Fibroblast of lung (primary cell): Measurements from ENCODE around the gene CSPG4. TPM values are rescaled to one million over a fixed set of nuclear protein-coding genes. Genes with fewer than 3 reads are reported as not detected.
A peak's percentile ranks its signal among the peaks of the same experiment; 100 is the strongest.

Experiments
- DNase-seq, 2 donors: peaks; one replicate each; pipeline versions ENCODE4 v3.0.0 to v3.0.0-alpha.2; 2010; ENCODE audit warnings: low read depth in 2 of 2
- H2AFZ ChIP-seq: 2 replicates; pipeline ENCODE4 v1.5.1; 2012; ENCODE audit warnings: low read length, control low read depth, inconsistent platforms
- H3K27ac ChIP-seq: 2 replicates; pipeline ENCODE4 v1.5.1; 2011; ENCODE audit warnings: low read length, control low read depth; ENCODE audit not compliant: insufficient read depth
- H3K27me3 ChIP-seq: 2 replicates; pipeline ENCODE4 v1.5.1; 2011; ENCODE audit warnings: mild to moderate bottlenecking, low read length; ENCODE audit not compliant: control insufficient read depth, insufficient read depth
- H3K36me3 ChIP-seq: 2 replicates; pipeline ENCODE4 v1.5.1; 2011; ENCODE audit warnings: low read length; ENCODE audit not compliant: control insufficient read depth, insufficient read depth
- H3K4me1 ChIP-seq: 2 replicates; pipeline ENCODE4 v1.5.1; 2011; ENCODE audit warnings: low read length; ENCODE audit not compliant: control insufficient read depth, insufficient read depth; ENCODE audit errors: extremely low read depth
- H3K4me2 ChIP-seq: 2 replicates; pipeline ENCODE4 v1.5.1; 2011; ENCODE audit warnings: low read length, control low read depth; ENCODE audit not compliant: insufficient read depth; ENCODE audit errors: extremely low read depth
- H3K4me3 ChIP-seq, 4 experiments: fragments of 200-600 bp in 1 of 4; sonication (generic) in 1 of 4; replicated peaks in 1 of 4; 2 replicates each; pipeline ENCODE4 v1.5.1; 2011 to 2016; ENCODE audit warnings: low read length in 4 of 4, low read depth in 3 of 4, mild to moderate bottlenecking in 3 of 4, control low read depth in 2 of 4, inconsistent platforms in 1 of 4, mixed read lengths in 1 of 4; ENCODE audit not compliant: insufficient read depth in 1 of 4; ENCODE audit errors: control extremely low read depth in 1 of 4
- H3K79me2 ChIP-seq: 2 replicates; pipeline ENCODE4 v1.5.1; 2012; ENCODE audit warnings: mild to moderate bottlenecking, low read length, inconsistent platforms; ENCODE audit not compliant: control insufficient read depth, insufficient read depth
- H3K9ac ChIP-seq: 2 replicates; pipeline ENCODE4 v1.5.1; 2011; ENCODE audit warnings: mild to moderate bottlenecking, low read length, control low read depth; ENCODE audit not compliant: insufficient read depth
- H3K9me3 ChIP-seq: 2 replicates; pipeline ENCODE4 v1.5.1; 2012; ENCODE audit warnings: low read depth, low read length; ENCODE audit not compliant: control insufficient read depth, insufficient read depth
- H4K20me1 ChIP-seq: 2 replicates; pipeline ENCODE4 v1.5.1; 2011; ENCODE audit warnings: low read length; ENCODE audit not compliant: control insufficient read depth, insufficient read depth; ENCODE audit errors: extremely low read depth
- EZH2 ChIP-seq: IDR thresholded peaks from 2 replicates; pipeline ENCODE4 v1.5.1; 2012; ENCODE audit warnings: low read length, control low read depth, mild to moderate bottlenecking; ENCODE audit errors: missing control alignments
- polyA plus RNA-seq, 2 donors: library from polyadenylated mRNA; depleted of rRNA in 1 of 2; stranded (reverse) in 1 of 2; unstranded in 1 of 2; fragments of >200 nt; gene quantifications; 2 replicates each; pipeline ENCODE4 v1.2.1, GENCODE V29; 2011 to 2012; ENCODE audit warnings: missing spikeins in 1 of 2
- total RNA-seq: library from RNA; depleted of rRNA; stranded (reverse); fragments of >200 nt; gene quantifications from 2 replicates; pipeline ENCODE4 v1.2.1, GENCODE V29; 2014
- TF ChIP-seq, protein P1 (sequence below), 2 donors: IDR thresholded peaks in 1 of 2; conservative IDR thresholded peaks in 1 of 2; 1 replicate in 1 of 2; 2 replicates in 1 of 2; pipeline ENCODE4 v1.5.1; 2011 to 2012; ENCODE audit warnings: low read length in 2 of 2, control low read depth in 1 of 2, inconsistent platforms in 1 of 2, low read depth in 1 of 2, mild to moderate bottlenecking in 1 of 2

Gene CSPG4
- total and polyA plus RNA-seq, 2 donors (not counting 1 experiment from before 2014, with no cell fraction given), result 23.1 to 109 TPM

DNA sequence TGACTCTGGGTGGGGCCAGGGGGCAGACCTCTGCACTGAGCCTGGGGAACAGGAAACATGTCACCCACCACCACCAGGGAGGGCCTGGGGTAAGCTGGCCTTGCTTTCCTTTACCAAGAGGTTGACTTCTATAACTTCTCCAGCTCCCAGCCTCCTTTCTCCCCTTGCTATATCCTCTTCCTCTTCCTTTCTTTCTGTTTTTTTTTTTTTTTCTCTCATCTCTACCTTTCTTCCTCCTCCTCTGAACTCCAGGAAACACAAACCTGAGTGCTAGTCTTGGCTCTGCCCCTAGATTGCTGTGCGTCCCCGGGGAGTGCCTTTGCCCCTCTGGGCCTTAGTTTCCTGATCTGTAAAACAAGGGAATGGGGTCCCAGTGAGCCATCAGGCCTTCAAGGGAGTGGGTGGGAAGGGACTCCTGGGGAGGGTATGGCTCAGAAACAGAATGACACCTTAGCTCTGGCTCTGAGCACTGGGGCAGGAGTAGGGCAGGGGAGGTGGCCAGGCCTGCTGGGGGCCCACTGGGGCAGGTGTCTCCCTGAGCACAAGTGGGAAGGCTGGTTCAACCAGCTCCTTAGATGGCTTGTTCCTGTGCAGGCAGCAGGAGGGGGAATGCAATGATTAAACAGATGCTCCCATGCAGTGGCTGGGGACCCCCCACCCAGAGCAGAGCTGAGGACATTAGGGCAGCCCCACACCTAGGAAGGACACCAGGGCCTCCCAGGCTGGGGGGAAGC, 60.7 kb downstream of the CSPG4 start:
- Histone ChIP-seq H2AFZ (no peak overlapping the region), H3K4me1 (peaks cover 35% of the 10 kb centered on the region), H3K36me3 (peaks cover 19% of the 10 kb centered on the region), H3K27me3 (no peaks in the 10 kb centered on the region), H3K9me3 (no peaks in the 10 kb centered on the region), H3K79me2 (peaks cover 86% of the 10 kb centered on the region), H3K4me2 (peak overlapping the region; percentile 89), H3K9ac (no peak overlapping the region), H3K4me3 (peak overlapping the region; percentile 22 to 90 (median 40)), H4K20me1 (no peaks in the 10 kb centered on the region), H3K27ac (peak overlapping the region; percentile 66)
- DNase-seq, result no peak
- TF ChIP-seq EZH2, result no peak
- TF ChIP-seq, protein P1, sequence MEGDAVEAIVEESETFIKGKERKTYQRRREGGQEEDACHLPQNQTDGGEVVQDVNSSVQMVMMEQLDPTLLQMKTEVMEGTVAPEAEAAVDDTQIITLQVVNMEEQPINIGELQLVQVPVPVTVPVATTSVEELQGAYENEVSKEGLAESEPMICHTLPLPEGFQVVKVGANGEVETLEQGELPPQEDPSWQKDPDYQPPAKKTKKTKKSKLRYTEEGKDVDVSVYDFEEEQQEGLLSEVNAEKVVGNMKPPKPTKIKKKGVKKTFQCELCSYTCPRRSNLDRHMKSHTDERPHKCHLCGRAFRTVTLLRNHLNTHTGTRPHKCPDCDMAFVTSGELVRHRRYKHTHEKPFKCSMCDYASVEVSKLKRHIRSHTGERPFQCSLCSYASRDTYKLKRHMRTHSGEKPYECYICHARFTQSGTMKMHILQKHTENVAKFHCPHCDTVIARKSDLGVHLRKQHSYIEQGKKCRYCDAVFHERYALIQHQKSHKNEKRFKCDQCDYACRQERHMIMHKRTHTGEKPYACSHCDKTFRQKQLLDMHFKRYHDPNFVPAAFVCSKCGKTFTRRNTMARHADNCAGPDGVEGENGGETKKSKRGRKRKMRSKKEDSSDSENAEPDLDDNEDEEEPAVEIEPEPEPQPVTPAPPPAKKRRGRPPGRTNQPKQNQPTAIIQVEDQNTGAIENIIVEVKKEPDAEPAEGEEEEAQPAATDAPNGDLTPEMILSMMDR (conservative IDR thresholded peaks at IDR 0.05 in 1 of 2, IDR thresholded peaks at IDR 0.05 in 1 of 2; ENCODE audit: low read depth in 1 of 2, low read length in 2 of 2), result no peak

DNA sequence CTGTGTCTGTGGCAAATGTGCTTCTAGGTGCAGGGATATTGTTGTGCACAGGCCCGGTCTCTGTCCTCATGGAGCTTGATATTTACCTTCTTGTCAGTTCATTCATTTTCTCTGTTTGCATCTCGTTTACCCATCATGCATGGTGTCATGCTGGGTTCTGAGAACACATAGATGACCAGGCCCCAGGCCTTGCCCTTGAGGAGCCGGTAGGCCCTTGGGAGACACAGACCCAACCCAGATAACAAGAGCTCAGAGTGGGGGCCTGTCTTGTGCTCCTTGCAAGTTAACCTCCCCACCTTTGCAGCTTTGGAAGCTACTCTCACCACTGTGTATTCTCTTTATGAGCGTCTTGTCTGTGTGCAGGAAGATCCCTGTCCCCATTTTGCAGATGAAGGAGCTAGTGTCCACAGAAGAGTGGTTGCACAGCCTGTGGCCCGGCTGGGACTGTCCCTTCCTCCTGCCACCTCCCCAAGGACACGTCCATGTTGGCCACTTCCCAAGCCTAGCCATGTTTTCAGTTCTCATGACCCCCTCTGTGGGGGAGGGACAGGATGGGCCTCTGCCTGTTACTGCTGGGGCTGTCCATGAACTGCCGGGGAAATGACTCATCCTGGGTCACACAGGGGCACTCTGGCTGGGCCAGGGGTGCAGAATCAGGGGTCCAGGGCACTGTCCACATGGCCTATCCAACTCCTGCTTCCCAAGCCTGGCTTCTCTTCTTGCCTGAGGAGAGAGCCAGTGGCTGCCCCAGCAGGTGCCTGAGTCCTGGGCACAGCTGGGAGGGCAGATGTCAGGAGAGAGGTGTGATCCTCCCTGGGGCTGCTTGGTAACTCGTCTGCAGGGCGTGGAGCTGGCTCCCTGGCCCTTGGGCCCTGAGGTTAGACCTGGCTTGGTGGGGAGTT, 61.5 kb downstream of the CSPG4 start:
- Histone ChIP-seq H3K79me2 (peaks cover 85% of the 10 kb centered on the region), H3K27ac (peak overlapping the region; percentile 66), H3K9ac (no peak overlapping the region), H3K36me3 (peaks cover 12% of the 10 kb centered on the region), H3K4me2 (peak overlapping the region; percentile 89), H4K20me1 (no peaks in the 10 kb centered on the region), H3K9me3 (no peaks in the 10 kb centered on the region), H2AFZ (no peak overlapping the region), H3K4me3 (peak overlapping the region; percentile 2 to 90 (median 40)), H3K4me1 (peaks cover 39% of the 10 kb centered on the region), H3K27me3 (no peaks in the 10 kb centered on the region)
- DNase-seq, result peak; percentile 24 to 28
- TF ChIP-seq, protein P1 (conservative IDR thresholded peaks at IDR 0.05 in 1 of 2, IDR thresholded peaks at IDR 0.05 in 1 of 2; ENCODE audit: low read depth in 1 of 2, low read length in 2 of 2), result no peak
- no peak for TF ChIP-seq EZH2

DNA sequence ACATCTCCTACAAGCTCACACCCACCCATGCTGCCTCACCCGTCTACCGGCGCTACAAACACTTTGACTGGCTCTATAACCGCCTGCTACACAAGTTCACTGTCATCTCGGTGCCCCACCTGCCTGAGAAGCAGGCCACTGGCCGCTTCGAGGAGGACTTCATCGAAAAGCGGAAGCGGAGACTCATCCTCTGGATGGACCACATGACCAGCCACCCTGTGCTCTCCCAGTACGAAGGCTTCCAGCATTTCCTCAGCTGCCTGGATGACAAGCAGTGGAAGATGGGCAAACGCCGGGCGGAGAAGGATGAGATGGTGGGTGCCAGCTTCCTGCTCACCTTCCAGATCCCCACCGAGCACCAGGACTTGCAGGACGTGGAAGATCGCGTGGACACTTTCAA, 62.8 kb downstream of the CSPG4 start:
- Histone ChIP-seq H3K4me3 (peak overlapping the region in 3 of 4 experiments; percentile 1 to 90 (median 79)), H3K79me2 (peaks cover 75% of the 10 kb centered on the region), H3K9ac (no peak overlapping the region), H4K20me1 (no peaks in the 10 kb centered on the region), H3K9me3 (no peaks in the 10 kb centered on the region), H3K36me3 (peaks cover 12% of the 10 kb centered on the region), H2AFZ (no peak overlapping the region), H3K27me3 (no peaks in the 10 kb centered on the region), H3K4me1 (peaks cover 40% of the 10 kb centered on the region), H3K4me2 (peak overlapping the region; percentile 89), H3K27ac (no peak overlapping the region)
- TF ChIP-seq EZH2, result no peak
- TF ChIP-seq, protein P1 (conservative IDR thresholded peaks at IDR 0.05 in 1 of 2, IDR thresholded peaks at IDR 0.05 in 1 of 2; ENCODE audit: low read depth in 1 of 2, low read length in 2 of 2), result no peak
- DNase-seq, result no peak
